ENCODE measurements around the gene ZCCHC24. TPM values are rescaled to one million over a fixed set of nuclear protein-coding genes. Genes with fewer than 3 reads are reported as not detected.

Gene ZCCHC24
- polyA plus RNA-seq, 1 of the 3 experiments (the other 2 are of a cell fraction): 15.8 TPM

- ChIA-PET CTCF (interaction anchor here (0.7 to 1.3 kb wide), 3 partner anchors 44 to 69 kb away, joined by 3 to 4 read pairs (median 3); no protein-coding TSS in a partner anchor), POLR2A (no interaction called here)
- WGBS (ENCODE audit: low lambda C conversion rate): 92% methylated on average over 13 of the region's 13 CpGs
Measured at GRCh38 chr10:79418886-79419595, 26.4 kb downstream of the ZCCHC24 start.

GRCh38 chr10:79418274-79418673 lies 27.1 kb downstream of the ZCCHC24 start:
- Histone ChIP-seq H3K79me2 (ENCODE audit: insufficient read depth) (peaks cover 3% of the 10 kb centered on the region), H3K9me3 (no peaks in the 10 kb centered on the region), H3K9ac (no peak overlapping the region), H4K20me1 (ENCODE audit: insufficient read depth) (peaks cover 5% of the 10 kb centered on the region; the same call in 1 of the 2 replicates), H3K9me2 (no peaks in the 10 kb centered on the region), H3K27me3 (ENCODE audit: insufficient read depth) (no peaks in the 10 kb centered on the region), H3K27ac (ENCODE audit: low read depth in 2 of 2, low read length in 1 of 2) (no peak overlapping the region), H3F3A (replicated peaks; ENCODE audit: insufficient read depth) (peaks cover 12% of the 10 kb centered on the region), H2AFZ (ENCODE audit: low read depth) (no peak overlapping the region), H3K4me3 (ENCODE audit: low read depth in 2 of 2, low read length in 1 of 2) (no peak overlapping the region), H3K4me2 (no peak overlapping the region), H3K36me3 (replicated peaks in 1 of 2; ENCODE audit: control insufficient read depth in 1 of 2, insufficient read depth in 2 of 2, low read length in 1 of 2) (peaks cover 4 to 7% of the 10 kb centered on the region in 2 experiments), H3K4me1 (ENCODE audit: control insufficient read depth in 1 of 2, insufficient read depth in 2 of 2, low read depth in 1 of 2, low read length in 1 of 2) (peaks cover 18 to 27% of the 10 kb centered on the region in 2 experiments; a peak in 3 of 4 replicates)
- TF ChIP-seq POLR2AphosphoS5 (IDR thresholded peaks at IDR 0.05; ENCODE audit: low read depth, low read length) (no peak), EZH2phosphoT487 (IDR thresholded peaks at IDR 0.05; ENCODE audit: borderline replicate concordance, low read depth) (no peak), ZBTB33 (IDR thresholded peaks at IDR 0.05; ENCODE audit: borderline replicate concordance, low read depth) (no peak), CTCF (IDR thresholded peaks at IDR 0.05) (no peak), SIN3A (IDR thresholded peaks at IDR 0.05; ENCODE audit: borderline replicate concordance, low read depth, low read length) (no peak), EP300 (IDR thresholded peaks at IDR 0.05; ENCODE audit: borderline replicate concordance in 1 of 2, low read depth in 1 of 2, low read length in 1 of 2) (no peak), TEAD4 (IDR thresholded peaks at IDR 0.05; ENCODE audit: borderline replicate concordance, insufficient read depth) (no peak), JUND (IDR thresholded peaks at IDR 0.05) (no peak), MAX (IDR thresholded peaks at IDR 0.05; ENCODE audit: low read depth) (no peak)
- POLR2A ChIA-PET: no interaction called here
- WGBS (ENCODE audit: low lambda C conversion rate): 96% methylated on average over 5 of the region's 6 CpGs
- no peak for DNase-seq
- CTCF ChIA-PET: no interaction called here

More at GRCh38 chr10:79418886-79419595, 26.4 kb downstream of the ZCCHC24 start:
- Histone ChIP-seq H4K20me1 (ENCODE audit: insufficient read depth) (peaks cover 5% of the 10 kb centered on the region; the same call in 1 of the 2 replicates), H3K9me2 (no peaks in the 10 kb centered on the region), H3K36me3 (replicated peaks in 1 of 2; ENCODE audit: control insufficient read depth in 1 of 2, insufficient read depth in 2 of 2, low read length in 1 of 2) (peaks cover 4 to 7% of the 10 kb centered on the region in 2 experiments), H3F3A (replicated peaks; ENCODE audit: insufficient read depth) (peaks cover 12% of the 10 kb centered on the region), H3K4me3 (ENCODE audit: low read depth in 2 of 2, low read length in 1 of 2) (no peak overlapping the region), H2AFZ (ENCODE audit: low read depth) (no peak overlapping the region), H3K4me1 (ENCODE audit: control insufficient read depth in 1 of 2, insufficient read depth in 2 of 2, low read depth in 1 of 2, low read length in 1 of 2) (peaks cover 18 to 20% of the 10 kb centered on the region in 2 experiments; a peak in 3 of 4 replicates), H3K27me3 (ENCODE audit: insufficient read depth) (no peaks in the 10 kb centered on the region), H3K79me2 (ENCODE audit: insufficient read depth) (peaks cover 3% of the 10 kb centered on the region), H3K9me3 (no peaks in the 10 kb centered on the region), H3K4me2 (no peak overlapping the region), H3K9ac (no peak overlapping the region), H3K27ac (ENCODE audit: low read depth in 2 of 2, low read length in 1 of 2) (no peak overlapping the region)
- TF ChIP-seq USF2 (IDR thresholded peaks at IDR 0.05; ENCODE audit: borderline replicate concordance, low read depth, low read length): no peak
- no peak for TF ChIP-seq TEAD4 (IDR thresholded peaks at IDR 0.05; ENCODE audit: borderline replicate concordance, insufficient read depth)
- TF ChIP-seq EZH2phosphoT487 (IDR thresholded peaks at IDR 0.05; ENCODE audit: borderline replicate concordance, low read depth): no peak
- no peak for TF ChIP-seq POLR2AphosphoS5 (IDR thresholded peaks at IDR 0.05; ENCODE audit: low read depth, low read length)
- no peak for TF ChIP-seq JUND (IDR thresholded peaks at IDR 0.05)
- TF ChIP-seq CTCF (IDR thresholded peaks at IDR 0.05): no peak
- TF ChIP-seq SMC3 (IDR thresholded peaks at IDR 0.05; ENCODE audit: low read depth, low read length): no peak
- no peak for TF ChIP-seq CHD2 (IDR thresholded peaks at IDR 0.05; ENCODE audit: low read length, partially characterized antibody)
- DNase-seq: no peak

Data from SK-N-SH (cell line).